A673 (cell line): ENCODE data around the gene CTNNA2. TPM values are rescaled to one million over a fixed set of nuclear protein-coding genes. Genes with fewer than 3 reads are reported as not detected.

Experiments used
- BruUV-seq: library from RNA; stranded (reverse); fragments of 400-500 nt; replicated peaks from 2 replicates; lab custom pipeline; 2021; lab: Mats Ljungman, UMichigan
- CTCF ChIA-PET: fragments of 300-600 bp; sonication (Branson Sonifier 250); formaldehyde crosslinking; loops from one replicate; lab custom pipeline; 2022; ENCODE audit warnings: antibody characterized with exemption; lab: Charles Lee
- POLR2A ChIA-PET: fragments of 300-600 bp; sonication (Branson Sonifier 250); formaldehyde crosslinking; loops from one replicate; lab custom pipeline; 2022; ENCODE audit warnings: antibody characterized with exemption; ENCODE audit not compliant: low non-redundant PET; lab: Charles Lee
- DNase-seq: peaks from one replicate; pipeline ENCODE4 v3.0.0-alpha.2; 2015; ENCODE audit warnings: low spot score
- H3K27ac ChIP-seq: fragments of 200-600 bp; sonication (generic); 2 replicates; pipeline ENCODE4 v1.5.1; 2016; ENCODE audit warnings: mixed run types, low read depth, mild to moderate bottlenecking, mixed read lengths, antibody characterized with exemption, low read length; ENCODE audit not compliant: poor library complexity, severe bottlenecking
- H3K27me3 ChIP-seq: fragments of 200-600 bp; sonication (generic); replicated peaks from 2 replicates; pipeline ENCODE4 v1.6.1; 2017; ENCODE audit warnings: mixed run types, low read depth, mild to moderate bottlenecking, mixed read lengths, antibody characterized with exemption, low read length; ENCODE audit not compliant: insufficient read depth, poor library complexity
- H3K36me3 ChIP-seq: fragments of 200-600 bp; sonication (generic); 2 replicates; pipeline ENCODE4 v1.6.1; 2016; ENCODE audit warnings: mixed run types, mild to moderate bottlenecking, mixed read lengths, antibody characterized with exemption, low read length; ENCODE audit not compliant: insufficient read depth, poor library complexity, severe bottlenecking
- H3K4me1 ChIP-seq: fragments of 200-600 bp; sonication (generic); 2 replicates; pipeline ENCODE4 v1.6.1; 2017; ENCODE audit warnings: mixed run types, mild to moderate bottlenecking, mixed read lengths, antibody characterized with exemption, low read length; ENCODE audit not compliant: insufficient read depth, poor library complexity, severe bottlenecking
- H3K4me3 ChIP-seq: fragments of 200-600 bp; sonication (generic); 2 replicates; pipeline ENCODE4 v1.5.1; 2016; ENCODE audit warnings: low read depth, mixed run types, mild to moderate bottlenecking, mixed read lengths, low read length; ENCODE audit not compliant: poor library complexity, severe bottlenecking
- H3K9me3 ChIP-seq: fragments of 200-600 bp; sonication (generic); 2 replicates; pipeline ENCODE4 v1.6.1; 2016; ENCODE audit warnings: mixed run types, low read depth, mild to moderate bottlenecking, mixed read lengths, antibody characterized with exemption, low read length; ENCODE audit not compliant: poor library complexity, severe bottlenecking
- EZH2 ChIP-seq: fragments of 200-600 bp; sonication (generic); IDR thresholded peaks from 2 replicates; pipeline ENCODE4 v1.6.1; 2017; ENCODE audit warnings: borderline replicate concordance, low read depth, mild to moderate bottlenecking, mixed read lengths, antibody characterized with exemption, low read length; ENCODE audit not compliant: poor library complexity, severe bottlenecking
- intact Hi-C: fragments of 100-400 bp; cut with micrococcal nuclease; formaldehyde crosslinking; loops from one replicate; pipeline ENCODE4 v1.10.0; 2022; ENCODE audit not compliant: unreplicated experiment
- total RNA-seq: library from RNA; stranded (reverse); gene quantifications from 2 replicates; pipeline ENCODE4 v1.2.3, GENCODE V29; 2021
- TF ChIP-seq, protein P1 (sequence below): fragments of 300-800, 200-600 bp; sonication (generic); conservative IDR thresholded peaks from 2 replicates; pipeline ENCODE4 v1.5.1; 2017; ENCODE audit warnings: low read depth, mild to moderate bottlenecking, antibody characterized with exemption, low read length, moderate library complexity, mixed read lengths

The CTNNA2 gene
- total RNA-seq, 1 experiment from 2014 or later = not detected

DNA sequence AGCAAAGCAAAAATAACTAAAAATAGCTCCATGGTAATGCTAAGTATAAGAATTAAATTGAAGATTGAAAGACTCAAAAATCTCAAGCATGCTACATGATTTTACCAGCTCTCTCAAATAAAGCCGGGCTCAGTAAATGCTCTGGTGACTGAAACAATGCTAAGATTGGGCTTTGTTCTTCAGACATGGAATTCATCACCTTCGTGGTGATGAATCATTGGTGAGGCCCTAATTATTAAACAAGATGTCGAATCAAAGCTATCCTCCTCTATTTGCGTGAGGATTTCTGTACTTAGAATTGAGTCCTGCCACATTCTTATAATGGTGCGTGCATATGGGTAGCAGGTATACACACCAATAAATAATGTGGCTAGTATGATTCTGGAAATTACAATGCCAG is 850.5 kb downstream of the CTNNA2 start:
- Histone ChIP-seq H3K4me3 (no peak overlapping the region), H3K27me3 (no peaks in the 10 kb centered on the region), H3K36me3 (no peaks in the 10 kb centered on the region), H3K27ac (no peak overlapping the region), H3K9me3 (no peaks in the 10 kb centered on the region), H3K4me1 (peaks cover 3% of the 10 kb centered on the region)
- no peak for DNase-seq
- no TSS peak for BruUV-seq
- no peak for TF ChIP-seq EZH2
- TF ChIP-seq, protein P1, sequence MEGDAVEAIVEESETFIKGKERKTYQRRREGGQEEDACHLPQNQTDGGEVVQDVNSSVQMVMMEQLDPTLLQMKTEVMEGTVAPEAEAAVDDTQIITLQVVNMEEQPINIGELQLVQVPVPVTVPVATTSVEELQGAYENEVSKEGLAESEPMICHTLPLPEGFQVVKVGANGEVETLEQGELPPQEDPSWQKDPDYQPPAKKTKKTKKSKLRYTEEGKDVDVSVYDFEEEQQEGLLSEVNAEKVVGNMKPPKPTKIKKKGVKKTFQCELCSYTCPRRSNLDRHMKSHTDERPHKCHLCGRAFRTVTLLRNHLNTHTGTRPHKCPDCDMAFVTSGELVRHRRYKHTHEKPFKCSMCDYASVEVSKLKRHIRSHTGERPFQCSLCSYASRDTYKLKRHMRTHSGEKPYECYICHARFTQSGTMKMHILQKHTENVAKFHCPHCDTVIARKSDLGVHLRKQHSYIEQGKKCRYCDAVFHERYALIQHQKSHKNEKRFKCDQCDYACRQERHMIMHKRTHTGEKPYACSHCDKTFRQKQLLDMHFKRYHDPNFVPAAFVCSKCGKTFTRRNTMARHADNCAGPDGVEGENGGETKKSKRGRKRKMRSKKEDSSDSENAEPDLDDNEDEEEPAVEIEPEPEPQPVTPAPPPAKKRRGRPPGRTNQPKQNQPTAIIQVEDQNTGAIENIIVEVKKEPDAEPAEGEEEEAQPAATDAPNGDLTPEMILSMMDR = no peak
- POLR2A ChIA-PET = no interaction called here
- CTCF ChIA-PET = no interaction called here
- intact Hi-C loops = no loop called here

GRCh38 chr2:80363791-80364349 is 851.0 kb downstream of the CTNNA2 start:
- Histone ChIP-seq H3K4me1 (peaks cover 3% of the 10 kb centered on the region), H3K4me3 (no peak overlapping the region), H3K36me3 (no peaks in the 10 kb centered on the region), H3K9me3 (no peaks in the 10 kb centered on the region), H3K27ac (no peak overlapping the region), H3K27me3 (no peaks in the 10 kb centered on the region)
- ChIA-PET POLR2A (no interaction called here), CTCF (no interaction called here)
- TF ChIP-seq, protein P1 = no peak
- no peak for TF ChIP-seq EZH2
- intact Hi-C loops = no loop called here
- BruUV-seq = no TSS peak
- peak; percentile 46 for DNase-seq

DNA sequence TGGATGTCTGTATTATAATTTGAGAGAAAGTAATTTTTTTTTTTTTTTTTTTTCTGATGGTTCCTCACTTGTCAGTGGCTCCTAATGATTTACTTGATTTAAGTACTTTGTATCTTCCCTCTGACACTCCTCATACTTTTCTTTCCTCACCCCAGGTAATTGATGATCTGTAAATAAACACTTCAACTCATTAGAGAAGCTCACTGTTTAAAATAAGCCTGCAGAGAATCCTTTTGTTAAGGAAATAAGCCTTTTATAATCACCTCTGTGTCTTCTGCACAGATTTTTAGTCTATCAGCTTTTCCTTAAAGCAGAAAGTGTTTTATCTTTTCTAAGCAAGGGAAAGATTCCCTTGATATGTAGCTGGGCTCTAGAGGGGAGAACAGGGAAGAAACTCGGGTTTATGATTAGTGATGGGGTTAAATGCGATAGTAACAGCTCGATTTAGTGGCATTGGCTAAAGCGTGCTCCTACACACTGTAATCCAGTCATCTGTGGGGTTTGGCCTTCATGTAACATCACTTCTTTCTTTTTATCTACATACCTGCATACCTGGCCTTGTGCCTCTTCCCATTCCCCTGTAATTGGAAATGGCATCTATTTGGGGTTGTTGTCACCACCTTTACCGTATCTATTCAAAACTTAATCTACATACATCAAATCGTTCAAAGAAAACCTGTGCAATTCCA is 851.8 kb downstream of the CTNNA2 start:
- no peaks in the 10 kb centered on the region for H3K36me3 ChIP-seq
- H3K27me3 ChIP-seq = no peaks in the 10 kb centered on the region
- intact Hi-C loops = no loop called here
- no TSS peak for BruUV-seq
- ChIA-PET CTCF (no interaction called here), POLR2A (no interaction called here)
- DNase-seq = peak; percentile 1
- H3K9me3 ChIP-seq = no peaks in the 10 kb centered on the region
- no peak for TF ChIP-seq EZH2
- TF ChIP-seq, protein P1 = no peak
- H3K4me3 ChIP-seq = no peak overlapping the region
- H3K4me1 ChIP-seq = peaks cover 3% of the 10 kb centered on the region
- no peak overlapping the region for H3K27ac ChIP-seq
